A549 (cell line): ENCODE results near the gene PCYT1B. TPM values are rescaled to one million over a fixed set of nuclear protein-coding genes. Genes with fewer than 3 reads are reported as not detected.

Experiments
- ATAC-seq, 2 experiments: fragments of 200-7000 bp in 1 of 2; fragments of >200 bp in 1 of 2; cut with Nextera tagmentation in 1 of 2; cut with Tn5 transposase in 1 of 2; 3 replicates each; pipeline versions ENCODE4 v1.8.0 to v1.9.1; 2018 to 2020; ENCODE audit warnings: mild to moderate bottlenecking in 1 of 2, moderate library complexity in 1 of 2
- CTCF ChIA-PET: fragments of 300-600 bp; sonication (Branson Sonifier 250); formaldehyde crosslinking; extraction: SDS; loops from one replicate; lab custom pipeline; 2021; ENCODE audit warnings: antibody characterized with exemption, inconsistent platforms; lab: Yijun Ruan, JAX
- POLR2A ChIA-PET: fragments of 350-600 bp; formaldehyde crosslinking; extraction: SDS; loops from one replicate; lab custom pipeline; 2021; ENCODE audit warnings: antibody characterized with exemption, inconsistent platforms; lab: Yijun Ruan, JAX
- DNase-seq, 2 experiments: peaks; one replicate each; pipeline versions ENCODE4 v3.0.0 to v3.0.0-alpha.2; 2011 to 2016; ENCODE audit warnings: low read depth in 1 of 2, low spot score in 1 of 2
- FAIRE-seq: peaks from 2 replicates; lab custom pipeline; 2011; peaks lifted over from hg19 to GRCh38; lab: Jason Lieb, UNC
- H3K27ac ChIP-seq, 2 experiments: fragments of >200 bp; sonication (Bioruptor Twin); formaldehyde crosslinking; 3 replicates each; pipeline ENCODE4 v1.5.1; 2016 to 2017
- H3K4me1 ChIP-seq: fragments of >200 bp; sonication (Bioruptor Twin); formaldehyde crosslinking; 3 replicates; pipeline ENCODE4 v1.6.1; 2016
- H3K4me2 ChIP-seq: fragments of >200 bp; sonication (Bioruptor Twin); formaldehyde crosslinking; 3 replicates; pipeline ENCODE4 v1.6.1; 2016
- H3K4me3 ChIP-seq: fragments of >200 bp; sonication (Bioruptor Twin); formaldehyde crosslinking; 3 replicates; pipeline ENCODE4 v1.5.1; 2016
- H3K9me3 ChIP-seq: fragments of >200 bp; sonication (Bioruptor Twin); formaldehyde crosslinking; 3 replicates; pipeline ENCODE4 v1.6.1; 2016
- BHLHE40 ChIP-seq: IDR thresholded peaks from 2 replicates; pipeline ENCODE4 v1.6.1; 2012; ENCODE audit warnings: low read depth, low read length, inconsistent platforms
- CBX2 ChIP-seq: fragments of 200-600 bp; sonication (generic); IDR thresholded peaks from 2 replicates; pipeline ENCODE4 v1.6.1; 2016; ENCODE audit warnings: low read depth, mild to moderate bottlenecking, borderline replicate concordance
- CEBPB ChIP-seq, 2 experiments: fragments of >200 bp in 1 of 2; sonication (Bioruptor Twin) in 1 of 2; formaldehyde crosslinking in 1 of 2; IDR thresholded peaks; 2 replicates each; pipeline ENCODE4 v1.6.1; 2012 to 2016
- CHD2 ChIP-seq: fragments of 150-350 bp; IDR thresholded peaks from 2 replicates; pipeline ENCODE4 v1.6.1; 2014; ENCODE audit warnings: low read length; ENCODE audit not compliant: partially characterized antibody
- EP300 ChIP-seq, 2 experiments: fragments of >200 bp; sonication (Bioruptor Twin); formaldehyde crosslinking; IDR thresholded peaks; 2 replicates in 1 of 2; 3 replicates in 1 of 2; pipeline ENCODE4 v1.6.1; 2016 to 2017
- FOSB ChIP-seq: fragments of 250-450 bp; sonication (Bioruptor Pico); IDR thresholded peaks from 2 replicates; pipeline ENCODE4 v1.5.0; 2020; ENCODE audit warnings: mild to moderate bottlenecking, moderate library complexity
- JUN ChIP-seq, 2 experiments: fragments of >200 bp; sonication (Bioruptor Twin); formaldehyde crosslinking; IDR thresholded peaks; 2 replicates in 1 of 2; 3 replicates in 1 of 2; pipeline ENCODE4 v1.6.1; 2016 to 2017
- KDM1A ChIP-seq: fragments of 200-600 bp; sonication (generic); IDR thresholded peaks from 2 replicates; pipeline ENCODE4 v1.6.1; 2016; ENCODE audit warnings: low read depth, mild to moderate bottlenecking
- MAFK ChIP-seq: fragments of 450-650 bp; IDR thresholded peaks from 2 replicates; pipeline ENCODE4 v1.6.1; 2014; ENCODE audit not compliant: partially characterized antibody
- MAZ ChIP-seq: fragments of 150-350 bp; IDR thresholded peaks from 2 replicates; pipeline ENCODE4 v1.6.1; 2014; ENCODE audit warnings: antibody characterized with exemption, low read depth, low read length, borderline replicate concordance
- NFE2L2 ChIP-seq: fragments of 150-350 bp; conservative IDR thresholded peaks from 2 replicates; pipeline ENCODE4 v1.6.1; 2014; ENCODE audit warnings: low read length
- NPAS2 ChIP-seq: fragments of 250-450 bp; sonication (Bioruptor Pico); IDR thresholded peaks from 2 replicates; pipeline ENCODE4 v1.8.0; 2022; ENCODE audit warnings: mild to moderate bottlenecking, moderate library complexity, borderline replicate concordance
- PHF8 ChIP-seq: fragments of 200-600 bp; sonication (generic); IDR thresholded peaks from 2 replicates; pipeline ENCODE4 v1.6.1; 2016; ENCODE audit warnings: low read depth, mild to moderate bottlenecking, antibody characterized with exemption, moderate library complexity, borderline replicate concordance
- POLR2AphosphoS2 ChIP-seq: conservative IDR thresholded peaks from 2 replicates; pipeline ENCODE4 v1.6.1; 2012; ENCODE audit warnings: low read length, improper control_type of control experiment, inconsistent platforms
- RARB ChIP-seq: fragments of 250-450 bp; sonication (Bioruptor Pico); IDR thresholded peaks from 2 replicates; pipeline ENCODE4 v1.8.0; 2021; ENCODE audit warnings: mild to moderate bottlenecking, moderate library complexity
- RCOR1 ChIP-seq: fragments of 150-350 bp; IDR thresholded peaks from 2 replicates; pipeline ENCODE4 v1.6.1; 2014; ENCODE audit warnings: antibody characterized with exemption, low read length, low read depth
- RNF2 ChIP-seq: fragments of 200-600 bp; sonication (generic); IDR thresholded peaks from 2 replicates; pipeline ENCODE4 v1.6.1; 2016; ENCODE audit warnings: low read depth, mild to moderate bottlenecking, antibody characterized with exemption, moderate library complexity, borderline replicate concordance
- SREBF2 ChIP-seq: fragments of 450-650 bp; IDR thresholded peaks from 2 replicates; pipeline ENCODE4 v1.6.1; 2014; ENCODE audit warnings: mild to moderate bottlenecking, moderate library complexity
- ZNF302 ChIP-seq: fragments of 250-450 bp; sonication (Bioruptor Pico); IDR thresholded peaks from 2 replicates; pipeline ENCODE4 v1.9.0; 2021; ENCODE audit warnings: inconsistent platforms, mild to moderate bottlenecking, moderate library complexity
- ZSCAN20 ChIP-seq: fragments of 250-450 bp; sonication (Bioruptor Pico); IDR thresholded peaks from 2 replicates; pipeline ENCODE4 v1.8.0; 2022; ENCODE audit warnings: mild to moderate bottlenecking, moderate library complexity
- WGBS: methylation state at CpG from one replicate; pipeline ENCODE4 v1.1.6; 2017; ENCODE audit errors: missing lambda C conversion rate; 5-methylcytosine and 5-hydroxymethylcytosine counted together
- polyA plus RNA-seq, 4 experiments: library from polyadenylated mRNA; depleted of rRNA in 3 of 4; stranded (reverse); fragments of >200 nt; fragmentation: RNase III in 1 of 4; extraction: RNeasy Plus Mini Kit Qiagen cat#74134 plus additional on column Dnase treatment in 1 of 4; gene quantifications; 2 replicates in 3 of 4; 3 replicates in 1 of 4; pipeline ENCODE4 v1.2.3, GENCODE V29; 2011 to 2017
- TF ChIP-seq, protein P1 (sequence below): fragments of >200 bp; sonication (Bioruptor Twin); formaldehyde crosslinking; IDR thresholded peaks from 3 replicates; pipeline ENCODE4 v1.5.1; 2016
- TF ChIP-seq, protein P2 (sequence below): IDR thresholded peaks from 2 replicates; pipeline ENCODE4 v1.6.1; 2012

Gene PCYT1B
- polyA plus RNA-seq, 2 of the 4 experiments (the other 2 are of a cell fraction), result 0.05 TPM; not detected in 1

DNA sequence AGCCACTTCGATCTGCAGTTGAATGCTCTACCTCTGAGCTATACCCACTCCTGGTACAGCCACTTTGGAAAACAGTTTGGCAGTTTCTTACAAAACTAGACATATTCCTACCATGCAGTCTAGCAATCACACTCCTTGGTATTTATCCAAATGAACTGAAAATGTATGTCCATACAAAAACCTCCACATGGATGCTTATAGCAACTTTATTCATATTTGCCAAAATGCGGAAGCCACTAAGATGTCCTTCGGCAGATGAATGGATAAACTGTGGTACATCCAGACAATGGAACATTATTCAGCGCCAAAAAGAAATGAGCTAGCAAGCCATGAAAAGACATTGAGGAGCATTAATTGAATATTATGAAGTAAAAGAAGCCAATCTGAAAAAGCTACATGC lies 45.3 kb downstream of the PCYT1B start:
- Histone ChIP-seq H3K9me3 (no peaks in the 10 kb centered on the region), H3K4me2 (no peak overlapping the region), H3K4me1 (no peaks in the 10 kb centered on the region), H3K27ac (no peak overlapping the region), H3K4me3 (no peak overlapping the region)
- FAIRE-seq (no peak), ATAC-seq (no peak), DNase-seq (no peak)
- WGBS, result 69% methylated on average over 4 of the region's 4 CpGs
- TF ChIP-seq RCOR1 (no peak), KDM1A (no peak), MAZ (no peak), PHF8 (no peak)
- ChIA-PET POLR2A (no interaction called here), CTCF (interaction anchor here (1.6 kb wide), 1 partner anchor 25 kb away, joined by 3 read pairs; no protein-coding TSS in a partner anchor)

DNA sequence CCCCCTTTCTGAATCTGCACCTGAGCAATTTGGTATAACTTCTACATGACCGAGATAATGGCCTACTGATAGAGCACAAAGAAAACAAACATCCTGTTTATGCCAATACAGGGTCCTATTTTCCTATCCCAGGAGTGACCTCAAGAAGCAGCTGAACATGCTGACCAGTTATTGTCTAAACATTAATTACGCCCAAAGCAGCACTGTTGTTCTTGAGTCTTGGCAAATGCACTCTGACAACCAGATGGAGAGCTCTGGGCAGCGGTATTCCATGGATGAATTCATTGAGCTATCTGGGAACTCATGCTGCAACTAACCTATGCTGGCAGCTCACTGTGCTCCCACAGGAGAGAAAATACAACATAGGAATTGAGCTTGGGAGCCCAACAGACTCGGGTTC lies 52.6 kb downstream of the PCYT1B start:
- no peak for DNase-seq
- CTCF ChIA-PET, result no interaction called here
- H3K27ac ChIP-seq, result no peak overlapping the region
- H3K4me3 ChIP-seq, result no peak overlapping the region
- FAIRE-seq, result no peak
- no peak overlapping the region for H3K4me2 ChIP-seq
- H3K4me1 ChIP-seq, result no peaks in the 10 kb centered on the region
- 56% methylated on average over 3 of the region's 4 CpGs for WGBS
- TF ChIP-seq ZSCAN20 (CRISPR knock-in tag) (no peak), MAFK (no peak), POLR2AphosphoS2 (no peak), FOSB (CRISPR knock-in tag) (no peak), CHD2 (no peak), EP300 (IDR thresholded peaks at IDR 0.05) (no peak)
- TF ChIP-seq, protein P1, sequence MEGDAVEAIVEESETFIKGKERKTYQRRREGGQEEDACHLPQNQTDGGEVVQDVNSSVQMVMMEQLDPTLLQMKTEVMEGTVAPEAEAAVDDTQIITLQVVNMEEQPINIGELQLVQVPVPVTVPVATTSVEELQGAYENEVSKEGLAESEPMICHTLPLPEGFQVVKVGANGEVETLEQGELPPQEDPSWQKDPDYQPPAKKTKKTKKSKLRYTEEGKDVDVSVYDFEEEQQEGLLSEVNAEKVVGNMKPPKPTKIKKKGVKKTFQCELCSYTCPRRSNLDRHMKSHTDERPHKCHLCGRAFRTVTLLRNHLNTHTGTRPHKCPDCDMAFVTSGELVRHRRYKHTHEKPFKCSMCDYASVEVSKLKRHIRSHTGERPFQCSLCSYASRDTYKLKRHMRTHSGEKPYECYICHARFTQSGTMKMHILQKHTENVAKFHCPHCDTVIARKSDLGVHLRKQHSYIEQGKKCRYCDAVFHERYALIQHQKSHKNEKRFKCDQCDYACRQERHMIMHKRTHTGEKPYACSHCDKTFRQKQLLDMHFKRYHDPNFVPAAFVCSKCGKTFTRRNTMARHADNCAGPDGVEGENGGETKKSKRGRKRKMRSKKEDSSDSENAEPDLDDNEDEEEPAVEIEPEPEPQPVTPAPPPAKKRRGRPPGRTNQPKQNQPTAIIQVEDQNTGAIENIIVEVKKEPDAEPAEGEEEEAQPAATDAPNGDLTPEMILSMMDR, result no peak
- no peak for ATAC-seq
- POLR2A ChIA-PET, result no interaction called here
- no peaks in the 10 kb centered on the region for H3K9me3 ChIP-seq

DNA sequence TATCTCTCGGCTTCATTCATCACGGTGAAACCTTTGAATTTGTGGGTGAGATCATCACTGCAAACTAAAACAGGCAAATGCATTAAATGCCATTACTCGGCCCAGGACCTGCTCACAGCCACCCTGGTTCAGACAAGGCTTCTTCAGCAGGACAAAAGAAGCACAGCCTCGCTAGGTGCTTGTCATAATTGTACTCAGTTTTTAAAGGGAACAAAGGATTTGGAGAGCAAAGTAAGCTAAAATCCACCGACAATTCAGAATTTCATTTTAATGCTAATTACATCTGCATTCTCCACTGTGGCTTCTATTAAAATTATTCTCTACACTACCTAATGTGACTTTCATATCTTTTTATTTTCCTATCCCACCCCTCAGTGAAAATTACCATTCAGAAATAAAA lies 57.0 kb downstream of the PCYT1B start:
- POLR2A ChIA-PET, result no interaction called here
- no peak overlapping the region for H3K4me2 ChIP-seq
- no peaks in the 10 kb centered on the region for H3K9me3 ChIP-seq
- TF ChIP-seq RCOR1 (no peak), RNF2 (no peak), SREBF2 (no peak)
- FAIRE-seq (peak; percentile 43), ATAC-seq (no peak), DNase-seq (no peak)
- no peak overlapping the region for H3K4me3 ChIP-seq
- H3K27ac ChIP-seq, result no peak overlapping the region
- CTCF ChIA-PET, result no interaction called here
- WGBS, result 60% methylated on average over 5 of the region's 5 CpGs
- H3K4me1 ChIP-seq, result no peaks in the 10 kb centered on the region

DNA sequence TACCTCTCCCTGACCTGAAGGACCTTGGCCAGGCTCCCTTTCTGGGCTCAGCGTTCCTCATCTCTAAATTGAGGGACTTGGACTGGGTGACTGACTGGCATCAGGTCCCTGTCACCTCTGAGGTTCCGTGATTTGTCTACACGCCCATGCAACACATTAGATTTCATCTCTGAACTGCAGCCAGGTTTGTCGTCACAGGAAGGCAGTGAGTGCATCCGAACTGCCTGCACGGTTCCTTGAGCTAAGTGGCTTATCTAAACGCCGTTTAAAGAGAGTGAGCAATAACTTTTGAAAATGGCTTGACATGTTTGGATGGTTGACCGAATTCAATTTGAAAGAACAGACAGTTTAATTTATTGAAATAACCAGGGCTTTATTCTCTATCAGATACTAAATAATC lies 70.1 kb downstream of the PCYT1B start:
- no peak for FAIRE-seq

DNA sequence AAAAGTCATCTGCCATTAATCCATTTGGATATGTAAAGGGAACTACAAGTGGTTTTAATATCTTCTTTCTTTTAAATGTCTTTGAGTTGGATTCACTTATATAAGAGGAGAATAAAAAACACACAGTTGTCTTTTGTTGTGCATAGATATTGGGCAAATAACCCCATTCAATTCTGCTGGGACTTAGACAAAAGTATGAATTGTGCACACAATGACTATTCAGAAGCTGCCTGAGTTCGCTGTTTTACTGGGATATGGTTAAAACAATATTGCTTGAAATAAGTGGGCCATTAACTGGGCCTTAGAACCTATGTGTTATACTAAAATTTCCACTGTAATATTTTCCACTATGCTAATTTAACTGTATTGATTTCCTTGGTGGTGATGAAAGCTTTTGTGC lies 71.7 kb downstream of the PCYT1B start:
- no peak for FAIRE-seq

More for the DNA sequence above, 70.1 kb downstream of the PCYT1B start:
- POLR2A ChIA-PET, result no interaction called here
- no peak overlapping the region for H3K4me2 ChIP-seq
- ATAC-seq (no peak), DNase-seq (no peak)
- 60% methylated on average over 8 of the region's 9 CpGs for WGBS
- H3K9me3 ChIP-seq, result no peaks in the 10 kb centered on the region
- no peaks in the 10 kb centered on the region for H3K4me1 ChIP-seq
- H3K4me3 ChIP-seq, result no peak overlapping the region
- H3K27ac ChIP-seq, result no peak overlapping the region
- CTCF ChIA-PET, result interaction anchor here (0.9 to 1.5 kb wide), 2 partner anchors 9 to 25 kb away, joined by 3 read pairs; no protein-coding TSS in a partner anchor
- TF ChIP-seq RARB (CRISPR knock-in tag), result no peak
- TF ChIP-seq NPAS2 (CRISPR knock-in tag), result no peak
- TF ChIP-seq, protein P2, sequence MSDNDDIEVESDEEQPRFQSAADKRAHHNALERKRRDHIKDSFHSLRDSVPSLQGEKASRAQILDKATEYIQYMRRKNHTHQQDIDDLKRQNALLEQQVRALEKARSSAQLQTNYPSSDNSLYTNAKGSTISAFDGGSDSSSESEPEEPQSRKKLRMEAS, result no peak
- TF ChIP-seq CEBPB (IDR thresholded peaks at IDR 0.05), result no peak
- TF ChIP-seq EP300 (IDR thresholded peaks at IDR 0.05), result no peak

More for the DNA sequence above, 71.7 kb downstream of the PCYT1B start:
- H3K4me2 ChIP-seq, result no peak overlapping the region
- H3K27ac ChIP-seq, result no peak overlapping the region
- H3K4me3 ChIP-seq, result no peak overlapping the region
- DNase-seq, result no peak
- ChIA-PET CTCF (interaction anchor here (1.1 kb wide), 1 partner anchor 63 kb away, joined by 5 read pairs; no protein-coding TSS in a partner anchor), POLR2A (no interaction called here)
- ATAC-seq, result no peak
- TF ChIP-seq CBX2 (no peak), NFE2L2 (no peak), FOSB (CRISPR knock-in tag) (no peak), BHLHE40 (no peak), MAFK (no peak), ZNF302 (CRISPR knock-in tag) (no peak), JUN (IDR thresholded peaks at IDR 0.05) (no peak)
- no peaks in the 10 kb centered on the region for H3K9me3 ChIP-seq
- no peaks in the 10 kb centered on the region for H3K4me1 ChIP-seq
- 27% methylated on average over 1 of the region's 1 CpG for WGBS
